Sigmoid colon (tissue), 4 donors: Measurements from ENCODE around the gene HOXD11.

Experiments used
- EP300 ChIP-seq, 4 donors: sonication (generic); formaldehyde crosslinking; IDR thresholded peaks; one replicate each; pipeline ENCODE4 v1.6.1; 2017; ENCODE audit warnings: antibody characterized with exemption in 4 of 4
- POLR2A ChIP-seq, 2 donors: fragments of 450-650 bp; IDR thresholded peaks; one replicate each; pipeline ENCODE4 v1.6.1; 2016; ENCODE audit warnings: antibody characterized with exemption in 2 of 2, mild to moderate bottlenecking in 2 of 2, moderate library complexity in 2 of 2

GRCh38 chr2:176131848-176132158 lies 24.7 kb downstream of the HOXD11 start:
- TF ChIP-seq POLR2A (IDR thresholded peaks at IDR 0.05) (no peak), EP300 (IDR thresholded peaks at IDR 0.05) (no peak)
